Femur (tissue), 1 donor: ENCODE data around the gene COX6B2.

Experiments used
- DNase-seq: peaks from one replicate; pipeline ENCODE4 v3.0.0-alpha.2; 2017

The COX6B2 gene

GRCh38 chr19:55362174-55362989 is 7.9 kb upstream of the COX6B2 start:
- no peak for DNase-seq

- no peak for DNase-seq
Measured at GRCh38 chr19:55360902-55361301, 6.4 kb upstream of the COX6B2 start.

- DNase-seq: no peak
Measured at GRCh38 chr19:55358943-55359908, 4.7 kb upstream of the COX6B2 start.

- DNase-seq: no peak
Measured at GRCh38 chr19:55358493-55358892, 4.0 kb upstream of the COX6B2 start.

GRCh38 chr19:55355213-55355821 is 798 bp upstream of the COX6B2 start:
- DNase-seq: no peak

GRCh38 chr19:55353803-55354697 is 469 bp downstream of the COX6B2 start:
- DNase-seq: peak; percentile 73

GRCh38 chr19:55353356-55353802 is 1.1 kb downstream of the COX6B2 start:
- peak; percentile 14 for DNase-seq

- DNase-seq: peak; percentile 7
Measured at GRCh38 chr19:55352549-55353145, 1.9 kb downstream of the COX6B2 start.

GRCh38 chr19:55352040-55352439 is 2.5 kb downstream of the COX6B2 start:
- DNase-seq: no peak

- no peak for DNase-seq
Measured at GRCh38 chr19:55350620-55351315, 3.8 kb downstream of the COX6B2 start.

- no peak for DNase-seq
Measured at GRCh38 chr19:55348317-55349034, 6.0 kb downstream of the COX6B2 start.

- DNase-seq: no peak
Measured at GRCh38 chr19:55347442-55348009, 7.0 kb downstream of the COX6B2 start.

- DNase-seq: no peak
Measured at GRCh38 chr19:55346725-55347441, 7.6 kb downstream of the COX6B2 start.

- peak; percentile 84 for DNase-seq
Measured at GRCh38 chr19:55345818-55346724, 8.4 kb downstream of the COX6B2 start.

GRCh38 chr19:55345101-55345817 is 9.3 kb downstream of the COX6B2 start:
- DNase-seq: no peak

GRCh38 chr19:55344444-55344843 is 10.1 kb downstream of the COX6B2 start:
- peak; percentile 82 for DNase-seq
